ENCODE results near the gene ARID1A. TPM values are rescaled to one million over a fixed set of nuclear protein-coding genes. Genes with fewer than 3 reads are reported as not detected.

ARID1A gene
- total and polyA plus RNA-seq, 9 of the 15 experiments (the other 6 are each of a cell fraction or from before 2014, with no cell fraction given): 8.3 to 88.3 (median 22.5) TPM

GRCh38 chr1:26786437-26787380, 90.9 kb downstream of the ARID1A start (continued):
- TF ChIP-seq ZNF609 (CRISPR knock-in tag; IDR thresholded peaks at IDR 0.05; ENCODE audit: borderline replicate concordance) (peak; percentile 83; the same call in 1 of the 2 replicates), CBX1 (IDR thresholded peaks at IDR 0.05; ENCODE audit: low read depth) (no peak), KDM5B (IDR thresholded peaks at IDR 0.05; ENCODE audit: insufficient replicate concordance, low read depth, low read length) (peak; percentile 91), CREB1 (IDR thresholded peaks at IDR 0.05) (no peak), CREB1 (CRISPR knock-in tag; IDR thresholded peaks at IDR 0.05) (no peak), ZNF717 (CRISPR knock-in tag; IDR thresholded peaks at IDR 0.05) (no peak), ZNF583 (CRISPR knock-in tag; IDR thresholded peaks at IDR 0.05) (no peak), KLF16 (IDR thresholded peaks at IDR 0.05) (no peak), ZNF431 (CRISPR knock-in tag; IDR thresholded peaks at IDR 0.05) (no peak), FOSL1 (tag; conservative IDR thresholded peaks at IDR 0.05) (peak; percentile 64; the same call in 1 of the 2 replicates), ZNF512 (tag; IDR thresholded peaks at IDR 0.05) (no peak), ARNT (IDR thresholded peaks at IDR 0.05) (peak; percentile 35 to 81; a peak in 2 of 4 replicates), ZFPM2 (CRISPR knock-in tag; IDR thresholded peaks at IDR 0.05) (0 out of 2 replicates have a peak, but pooled peaks have one; percentile 28), POLR2B (IDR thresholded peaks at IDR 0.05; ENCODE audit: low read depth, partially characterized antibody) (peak; percentile 94), ZBTB9 (CRISPR knock-in tag; IDR thresholded peaks at IDR 0.05) (peak; percentile 48), PHF8 (IDR thresholded peaks at IDR 0.05; ENCODE audit: borderline replicate concordance, low read length) (peak; percentile 55; the same call in 1 of the 2 replicates), PURB (CRISPR knock-in tag; IDR thresholded peaks at IDR 0.05; ENCODE audit: low read depth) (no peak), HOMEZ (CRISPR knock-in tag; IDR thresholded peaks at IDR 0.05) (no peak), RUNX1 (IDR thresholded peaks at IDR 0.05; ENCODE audit: low read depth) (no peak)

Data from K562 (cell line).